ENCODE results near the gene ARPC5L. TPM values are rescaled to one million over a fixed set of nuclear protein-coding genes. Genes with fewer than 3 reads are reported as not detected.

The ARPC5L gene
- total RNA-seq, 1 experiment from 2014 or later = 50.0 TPM

DNA sequence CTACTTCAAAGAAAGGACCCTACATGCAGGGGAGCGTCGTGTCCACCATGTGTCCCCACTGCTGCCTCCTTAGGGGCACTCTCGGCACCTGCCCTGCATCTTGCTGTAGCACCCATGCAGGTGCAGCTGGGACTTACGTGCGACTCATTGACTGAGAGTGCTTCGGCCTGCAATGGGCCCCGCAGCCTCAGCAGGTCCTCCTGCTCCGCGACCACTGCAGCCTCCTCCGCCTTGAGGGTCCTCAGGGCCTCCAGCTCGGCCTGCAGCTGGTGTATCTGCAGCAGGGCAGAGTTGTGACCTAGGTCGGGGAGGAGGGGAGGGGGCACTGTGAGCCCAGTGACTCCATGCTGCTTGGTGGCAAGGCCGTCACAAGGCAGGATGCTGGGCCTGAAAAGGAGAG lies 27.1 kb downstream of the ARPC5L start:
- no peak for ATAC-seq
- ChIA-PET CTCF (no interaction called here), RAD21 (ENCODE audit: low non-redundant PET in 1 of 2, low total read pairs in 2 of 2, uncharacterized antibody in 2 of 2, unreplicated experiment in 2 of 2) (no interaction called here), POLR2A (no interaction called here)
- no TSS peak for BruUV-seq (replicated peaks)
- TF ChIP-seq ELF1 (IDR thresholded peaks at IDR 0.05; ENCODE audit: borderline replicate concordance, low read depth) = no peak
- no peak for TF ChIP-seq YY1 (IDR thresholded peaks at IDR 0.05; ENCODE audit: extremely low read depth, insufficient replicate concordance, low read depth, low read length)
- no peak for TF ChIP-seq FOSL1 (IDR thresholded peaks at IDR 0.05; ENCODE audit: low read depth)
- no peak for TF ChIP-seq JUND (IDR thresholded peaks at IDR 0.05)
- TF ChIP-seq, protein P1, sequence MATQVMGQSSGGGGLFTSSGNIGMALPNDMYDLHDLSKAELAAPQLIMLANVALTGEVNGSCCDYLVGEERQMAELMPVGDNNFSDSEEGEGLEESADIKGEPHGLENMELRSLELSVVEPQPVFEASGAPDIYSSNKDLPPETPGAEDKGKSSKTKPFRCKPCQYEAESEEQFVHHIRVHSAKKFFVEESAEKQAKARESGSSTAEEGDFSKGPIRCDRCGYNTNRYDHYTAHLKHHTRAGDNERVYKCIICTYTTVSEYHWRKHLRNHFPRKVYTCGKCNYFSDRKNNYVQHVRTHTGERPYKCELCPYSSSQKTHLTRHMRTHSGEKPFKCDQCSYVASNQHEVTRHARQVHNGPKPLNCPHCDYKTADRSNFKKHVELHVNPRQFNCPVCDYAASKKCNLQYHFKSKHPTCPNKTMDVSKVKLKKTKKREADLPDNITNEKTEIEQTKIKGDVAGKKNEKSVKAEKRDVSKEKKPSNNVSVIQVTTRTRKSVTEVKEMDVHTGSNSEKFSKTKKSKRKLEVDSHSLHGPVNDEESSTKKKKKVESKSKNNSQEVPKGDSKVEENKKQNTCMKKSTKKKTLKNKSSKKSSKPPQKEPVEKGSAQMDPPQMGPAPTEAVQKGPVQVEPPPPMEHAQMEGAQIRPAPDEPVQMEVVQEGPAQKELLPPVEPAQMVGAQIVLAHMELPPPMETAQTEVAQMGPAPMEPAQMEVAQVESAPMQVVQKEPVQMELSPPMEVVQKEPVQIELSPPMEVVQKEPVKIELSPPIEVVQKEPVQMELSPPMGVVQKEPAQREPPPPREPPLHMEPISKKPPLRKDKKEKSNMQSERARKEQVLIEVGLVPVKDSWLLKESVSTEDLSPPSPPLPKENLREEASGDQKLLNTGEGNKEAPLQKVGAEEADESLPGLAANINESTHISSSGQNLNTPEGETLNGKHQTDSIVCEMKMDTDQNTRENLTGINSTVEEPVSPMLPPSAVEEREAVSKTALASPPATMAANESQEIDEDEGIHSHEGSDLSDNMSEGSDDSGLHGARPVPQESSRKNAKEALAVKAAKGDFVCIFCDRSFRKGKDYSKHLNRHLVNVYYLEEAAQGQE (IDR thresholded peaks at IDR 0.05; ENCODE audit: low read depth) = no peak
- no peak for TF ChIP-seq TCF7L2 (IDR thresholded peaks at IDR 0.05; ENCODE audit: borderline replicate concordance, extremely low read depth, insufficient read depth, insufficient read length)
- TF ChIP-seq SIN3A (IDR thresholded peaks at IDR 0.05; ENCODE audit: low read depth) = no peak
- no peak for TF ChIP-seq RAD21 (IDR thresholded peaks at IDR 0.05; ENCODE audit: low read depth)
- TF ChIP-seq, protein P2, sequence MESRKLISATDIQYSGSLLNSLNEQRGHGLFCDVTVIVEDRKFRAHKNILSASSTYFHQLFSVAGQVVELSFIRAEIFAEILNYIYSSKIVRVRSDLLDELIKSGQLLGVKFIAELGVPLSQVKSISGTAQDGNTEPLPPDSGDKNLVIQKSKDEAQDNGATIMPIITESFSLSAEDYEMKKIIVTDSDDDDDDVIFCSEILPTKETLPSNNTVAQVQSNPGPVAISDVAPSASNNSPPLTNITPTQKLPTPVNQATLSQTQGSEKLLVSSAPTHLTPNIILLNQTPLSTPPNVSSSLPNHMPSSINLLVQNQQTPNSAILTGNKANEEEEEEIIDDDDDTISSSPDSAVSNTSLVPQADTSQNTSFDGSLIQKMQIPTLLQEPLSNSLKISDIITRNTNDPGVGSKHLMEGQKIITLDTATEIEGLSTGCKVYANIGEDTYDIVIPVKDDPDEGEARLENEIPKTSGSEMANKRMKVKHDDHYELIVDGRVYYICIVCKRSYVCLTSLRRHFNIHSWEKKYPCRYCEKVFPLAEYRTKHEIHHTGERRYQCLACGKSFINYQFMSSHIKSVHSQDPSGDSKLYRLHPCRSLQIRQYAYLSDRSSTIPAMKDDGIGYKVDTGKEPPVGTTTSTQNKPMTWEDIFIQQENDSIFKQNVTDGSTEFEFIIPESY (IDR thresholded peaks at IDR 0.05; ENCODE audit: extremely low read depth, insufficient replicate concordance, low read length) = no peak
- TF ChIP-seq SP1 (IDR thresholded peaks at IDR 0.05; ENCODE audit: low read depth) = no peak
- TF ChIP-seq ZFX (IDR thresholded peaks at IDR 0.05) = no peak
- TF ChIP-seq EZH2phosphoT487 (IDR thresholded peaks at IDR 0.05; ENCODE audit: borderline replicate concordance) = no peak
- no peak for TF ChIP-seq POLR2AphosphoS5 (IDR thresholded peaks at IDR 0.05; ENCODE audit: low read depth, low read length)
- TF ChIP-seq ZNF274 (IDR thresholded peaks at IDR 0.05; ENCODE audit: low read depth, low read length) = no peak
- TF ChIP-seq, protein P3, sequence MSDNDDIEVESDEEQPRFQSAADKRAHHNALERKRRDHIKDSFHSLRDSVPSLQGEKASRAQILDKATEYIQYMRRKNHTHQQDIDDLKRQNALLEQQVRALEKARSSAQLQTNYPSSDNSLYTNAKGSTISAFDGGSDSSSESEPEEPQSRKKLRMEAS (IDR thresholded peaks at IDR 0.05) = no peak
- no peak for TF ChIP-seq CBX3 (IDR thresholded peaks at IDR 0.05; ENCODE audit: low read depth)
- no peak for TF ChIP-seq EGR1 (IDR thresholded peaks at IDR 0.05; ENCODE audit: low read depth)
- no peak for TF ChIP-seq SRF (IDR thresholded peaks at IDR 0.05; ENCODE audit: low read depth)
- Histone ChIP-seq H3K27me3 (ENCODE audit: insufficient read depth, low read length) (no peaks in the 10 kb centered on the region), H4K20me1 (ENCODE audit: insufficient read depth) (no peaks in the 10 kb centered on the region), H3K27ac (ENCODE audit: low read depth, low read length) (no peak overlapping the region), H3K9ac (ENCODE audit: low read length) (no peak overlapping the region), H3K9me2 (ENCODE audit: insufficient read depth) (no peaks in the 10 kb centered on the region), H2AFZ (ENCODE audit: low read depth, low read length, poor library complexity, severe bottlenecking) (no peak overlapping the region), H3K36me3 (ENCODE audit: control insufficient read depth in 1 of 2, insufficient read depth in 2 of 2, low read length in 2 of 2) (peaks cover 0 to 2% of the 10 kb centered on the region in 2 experiments), H3K4me2 (ENCODE audit: low read length) (no peak overlapping the region), H3K9me3 (ENCODE audit: control insufficient read depth in 1 of 2, insufficient read depth in 1 of 2, low read depth in 1 of 2, low read length in 2 of 2) (no peaks in the 10 kb centered on the region), H3K79me2 (ENCODE audit: insufficient read depth, low read length) (no peaks in the 10 kb centered on the region), H3K4me3 (replicated peaks in 1 of 2; ENCODE audit: low read depth in 1 of 2, low read length in 2 of 2) (no peak overlapping the region), H3K4me1 (ENCODE audit: control insufficient read depth in 1 of 2, insufficient read depth in 2 of 2, low read length in 2 of 2) (no peaks in the 10 kb centered on the region)
- intact Hi-C loops (cut with micrococcal nuclease) = no loop called here
- no peak for DNase-seq (ENCODE audit: low read depth, low spot score)

Measured in HCT116 (cell line).